Loucy (cell line): Measurements from ENCODE around the gene ATP11A.

Experiments used
- H2AFZ ChIP-seq: fragments of 200-600 bp; sonication (generic); 2 replicates; pipeline ENCODE4 v1.6.0; 2016; ENCODE audit warnings: antibody characterized with exemption, mild to moderate bottlenecking, low read length, moderate library complexity
- H3F3A ChIP-seq: fragments of 200-600 bp; 2 replicates; pipeline ENCODE4 v1.6.0; 2016; ENCODE audit warnings: antibody characterized with exemption, low read depth, mild to moderate bottlenecking
- H3K27me3 ChIP-seq: fragments of 200-600 bp; sonication (generic); 2 replicates; pipeline ENCODE4 v1.6.1; 2014; ENCODE audit warnings: low read length, mild to moderate bottlenecking; ENCODE audit not compliant: insufficient read depth, poor library complexity, severe bottlenecking
- H3K36me3 ChIP-seq: fragments of 200-600 bp; sonication (generic); 2 replicates; pipeline ENCODE4 v1.6.1; 2016; ENCODE audit warnings: low read length; ENCODE audit not compliant: insufficient read depth
- H3K4me1 ChIP-seq: fragments of 200-600 bp; sonication (generic); 2 replicates; pipeline ENCODE4 v1.5.1; 2014; ENCODE audit warnings: low read length, mild to moderate bottlenecking; ENCODE audit not compliant: insufficient read depth, poor library complexity, severe bottlenecking
- H3K4me2 ChIP-seq: fragments of 200-600 bp; sonication (generic); 2 replicates; pipeline ENCODE4 v1.6.0; 2014; ENCODE audit warnings: antibody characterized with exemption, low read length, low read depth, mild to moderate bottlenecking; ENCODE audit not compliant: poor library complexity, severe bottlenecking
- H3K4me3 ChIP-seq: fragments of 200-600 bp; sonication (generic); 2 replicates; pipeline ENCODE4 v1.5.1; 2014; ENCODE audit warnings: low read length, mild to moderate bottlenecking, mixed read lengths; ENCODE audit not compliant: poor library complexity, severe bottlenecking
- H3K79me2 ChIP-seq: fragments of 200-600 bp; sonication (generic); 2 replicates; pipeline ENCODE4 v1.6.1; 2014; ENCODE audit warnings: low read length; ENCODE audit not compliant: insufficient read depth
- H3K9ac ChIP-seq: fragments of 200-600 bp; sonication (generic); 2 replicates; pipeline ENCODE4 v1.6.0; 2014; ENCODE audit warnings: mild to moderate bottlenecking, low read depth, low read length, moderate library complexity; ENCODE audit not compliant: poor library complexity, severe bottlenecking
- H3K9me2 ChIP-seq: fragments of 200-600 bp; sonication (generic); replicated peaks from 2 replicates; pipeline ENCODE4 v1.6.1; 2016; ENCODE audit warnings: low read depth, low read length, mixed read lengths
- H3K9me3 ChIP-seq: fragments of 200-600 bp; sonication (generic); 2 replicates; pipeline ENCODE4 v1.6.1; 2014; ENCODE audit warnings: mild to moderate bottlenecking, antibody characterized with exemption, low read length, low read depth; ENCODE audit not compliant: insufficient read depth
- H4K20me1 ChIP-seq: fragments of 200-600 bp; sonication (generic); 2 replicates; pipeline ENCODE4 v1.6.0; 2014; ENCODE audit warnings: antibody characterized with exemption, low read length, mild to moderate bottlenecking; ENCODE audit not compliant: insufficient read depth, poor library complexity, severe bottlenecking
- CTCF ChIP-seq: fragments of 200-600 bp; sonication (generic); conservative IDR thresholded peaks from 2 replicates; pipeline ENCODE4 v1.5.1; 2014; ENCODE audit warnings: mild to moderate bottlenecking, antibody characterized with exemption, low read length
- EZH2phosphoT487 ChIP-seq: fragments of 200-600 bp; IDR thresholded peaks from 2 replicates; pipeline ENCODE4 v1.6.1; 2018; ENCODE audit warnings: antibody characterized with exemption, mild to moderate bottlenecking, moderate library complexity, borderline replicate concordance

ATP11A gene

GRCh38 chr13:112844411-112844810 is 154.6 kb downstream of the ATP11A start:
- Histone ChIP-seq H3K79me2 (no peaks in the 10 kb centered on the region), H3K9ac (no peak overlapping the region), H4K20me1 (no peaks in the 10 kb centered on the region), H3K4me2 (no peak overlapping the region), H3K27me3 (no peaks in the 10 kb centered on the region), H3K4me1 (no peaks in the 10 kb centered on the region), H3K4me3 (no peak overlapping the region), H3F3A (no peaks in the 10 kb centered on the region), H3K9me3 (no peaks in the 10 kb centered on the region), H3K36me3 (no peaks in the 10 kb centered on the region; the same call in 1 of the 2 replicates), H3K9me2 (no peaks in the 10 kb centered on the region), H2AFZ (no peak overlapping the region)
- TF ChIP-seq EZH2phosphoT487 (no peak), CTCF (no peak)

GRCh38 chr13:112844879-112845278 is 155.0 kb downstream of the ATP11A start:
- H3K9me3 ChIP-seq: no peaks in the 10 kb centered on the region
- no peak for TF ChIP-seq EZH2phosphoT487
- TF ChIP-seq CTCF: no peak
- H3K9ac ChIP-seq: no peak overlapping the region
- no peaks in the 10 kb centered on the region for H3F3A ChIP-seq
- no peaks in the 10 kb centered on the region for H3K79me2 ChIP-seq
- no peaks in the 10 kb centered on the region for H3K4me1 ChIP-seq
- no peaks in the 10 kb centered on the region for H3K27me3 ChIP-seq
- H2AFZ ChIP-seq: no peak overlapping the region
- H3K4me2 ChIP-seq: no peak overlapping the region
- no peak overlapping the region for H3K4me3 ChIP-seq
- H4K20me1 ChIP-seq: no peaks in the 10 kb centered on the region
- no peaks in the 10 kb centered on the region for H3K9me2 ChIP-seq
- no peaks in the 10 kb centered on the region; the same call in 1 of the 2 replicates for H3K36me3 ChIP-seq

- Histone ChIP-seq H3K9me3 (no peaks in the 10 kb centered on the region), H3K4me1 (no peaks in the 10 kb centered on the region)
- TF ChIP-seq CTCF (no peak), EZH2phosphoT487 (no peak)
These were observed 155.8 kb downstream of the ATP11A start for GRCh38 chr13:112845511-112846144.

More at GRCh38 chr13:112845511-112846144, 155.8 kb downstream of the ATP11A start:
- Histone ChIP-seq H3K9ac (no peak overlapping the region), H3K27me3 (no peaks in the 10 kb centered on the region), H2AFZ (no peak overlapping the region), H3K4me2 (no peak overlapping the region), H4K20me1 (no peaks in the 10 kb centered on the region), H3K9me2 (no peaks in the 10 kb centered on the region), H3K79me2 (no peaks in the 10 kb centered on the region), H3K36me3 (no peaks in the 10 kb centered on the region; the same call in 1 of the 2 replicates), H3K4me3 (no peak overlapping the region), H3F3A (no peaks in the 10 kb centered on the region)
